Measurements from ENCODE around the gene C11orf86.
A peak's percentile ranks its signal among the peaks of the same experiment; 100 is the strongest.
"Not testable (repeated sequence)": the region's sequence is repeated elsewhere in the genome, so short reads cannot be mapped to it uniquely, and the experiment has no call there.

C11orf86 gene, protein sequence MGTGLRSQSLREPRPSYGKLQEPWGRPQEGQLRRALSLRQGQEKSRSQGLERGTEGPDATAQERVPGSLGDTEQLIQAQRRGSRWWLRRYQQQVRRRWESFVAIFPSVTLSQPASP

DNA sequence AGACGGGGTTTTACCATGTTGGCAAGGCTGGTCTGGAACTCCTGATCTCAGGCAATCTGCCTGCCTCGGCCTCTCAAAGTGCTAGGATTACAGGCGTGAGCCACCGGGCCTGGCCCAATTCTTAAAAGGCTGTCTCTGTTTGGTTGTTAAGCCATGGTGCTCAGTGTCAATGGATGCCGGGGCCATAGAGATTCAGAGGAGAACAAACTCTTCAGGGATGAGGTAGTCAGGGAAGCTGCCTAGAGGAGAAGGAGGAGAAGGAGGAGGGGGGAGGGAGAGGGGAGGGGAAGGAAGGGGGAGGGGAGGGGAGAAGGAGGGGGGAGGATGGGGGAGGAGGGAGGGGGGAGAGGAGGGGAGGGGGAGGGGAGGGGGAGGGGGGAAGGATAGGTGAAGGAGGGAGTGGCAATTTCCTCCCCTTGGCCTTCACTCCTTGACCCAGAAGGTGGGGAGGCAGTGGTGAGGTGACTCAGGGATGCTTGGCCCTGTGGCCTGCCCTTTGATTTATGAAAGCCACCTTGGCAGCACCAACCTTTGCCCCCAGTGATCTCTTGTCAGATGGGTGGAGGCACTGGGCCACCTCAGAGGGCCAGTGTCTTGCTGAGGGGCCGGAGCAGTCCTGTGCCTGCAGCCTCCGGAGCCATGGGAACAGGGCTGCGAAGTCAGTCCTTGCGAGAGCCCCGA, at the start of gene C11orf86:
C11orf86 (plus strand) TSS at position 581 of the 681 bp plus-strand sequence; CDS start at position 640, 59 bp downstream.
- DNase-seq = no peak

DNA sequence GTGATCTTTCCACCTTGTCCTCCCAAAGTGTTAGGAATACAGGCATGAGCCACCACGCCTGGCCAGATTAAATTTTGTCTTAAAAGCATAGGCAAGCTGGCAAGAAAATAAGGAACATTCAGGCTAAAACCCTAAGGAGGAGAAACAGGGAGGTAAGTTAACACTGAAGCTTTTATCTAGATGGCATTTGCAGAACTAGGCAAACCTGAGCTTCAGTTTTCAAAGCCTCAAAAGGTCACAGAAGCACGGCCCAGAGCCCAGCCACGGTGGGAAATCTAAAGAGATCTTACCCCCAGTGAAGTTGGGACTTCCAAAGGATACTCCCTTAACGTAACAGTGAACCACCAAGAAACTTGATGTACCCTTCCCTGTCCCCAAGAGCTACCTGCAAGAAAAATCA, 45.4 kb upstream of the C11orf86 start:
- DNase-seq = no peak

DNA sequence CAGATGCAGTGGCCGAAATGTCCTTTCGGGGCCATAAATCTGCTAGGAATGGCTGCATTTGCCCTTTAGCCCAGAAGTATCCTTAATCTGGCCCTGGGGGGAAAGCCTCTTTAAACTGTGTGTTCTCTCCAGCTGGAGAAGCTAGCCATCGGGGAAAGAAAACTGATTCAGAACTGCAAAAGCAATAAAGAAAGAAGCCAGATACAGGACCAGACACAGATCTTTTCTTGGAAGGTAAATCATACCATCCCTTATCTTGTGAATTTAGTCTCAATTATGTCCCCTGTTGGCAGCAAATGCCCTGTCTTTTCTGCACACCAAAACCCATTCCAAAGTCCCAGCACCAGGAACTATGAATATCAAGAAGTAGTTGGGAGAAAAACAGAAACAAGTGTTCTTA, 42.6 kb upstream of the C11orf86 start:
- no peak for DNase-seq

DNA sequence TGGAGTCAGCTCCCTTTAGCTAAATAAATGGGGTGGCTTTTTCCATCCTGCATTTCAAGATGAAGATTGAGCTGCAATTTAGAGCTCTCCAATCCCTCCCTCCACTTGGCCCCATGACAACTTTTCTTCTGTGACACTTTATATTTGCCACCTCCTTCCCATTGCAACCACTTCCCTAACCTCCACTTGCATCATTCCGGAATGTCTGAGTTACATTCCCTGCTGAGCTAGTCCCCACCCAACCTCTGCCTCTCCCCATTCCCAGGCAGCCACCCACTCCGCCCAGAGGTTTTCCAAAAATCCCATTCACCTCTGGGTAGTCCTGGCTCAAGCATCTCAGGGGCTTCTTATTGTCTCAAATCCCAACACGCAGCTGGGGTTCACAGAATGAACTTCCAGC, 41.6 kb upstream of the C11orf86 start:
- no peak for DNase-seq

DNA sequence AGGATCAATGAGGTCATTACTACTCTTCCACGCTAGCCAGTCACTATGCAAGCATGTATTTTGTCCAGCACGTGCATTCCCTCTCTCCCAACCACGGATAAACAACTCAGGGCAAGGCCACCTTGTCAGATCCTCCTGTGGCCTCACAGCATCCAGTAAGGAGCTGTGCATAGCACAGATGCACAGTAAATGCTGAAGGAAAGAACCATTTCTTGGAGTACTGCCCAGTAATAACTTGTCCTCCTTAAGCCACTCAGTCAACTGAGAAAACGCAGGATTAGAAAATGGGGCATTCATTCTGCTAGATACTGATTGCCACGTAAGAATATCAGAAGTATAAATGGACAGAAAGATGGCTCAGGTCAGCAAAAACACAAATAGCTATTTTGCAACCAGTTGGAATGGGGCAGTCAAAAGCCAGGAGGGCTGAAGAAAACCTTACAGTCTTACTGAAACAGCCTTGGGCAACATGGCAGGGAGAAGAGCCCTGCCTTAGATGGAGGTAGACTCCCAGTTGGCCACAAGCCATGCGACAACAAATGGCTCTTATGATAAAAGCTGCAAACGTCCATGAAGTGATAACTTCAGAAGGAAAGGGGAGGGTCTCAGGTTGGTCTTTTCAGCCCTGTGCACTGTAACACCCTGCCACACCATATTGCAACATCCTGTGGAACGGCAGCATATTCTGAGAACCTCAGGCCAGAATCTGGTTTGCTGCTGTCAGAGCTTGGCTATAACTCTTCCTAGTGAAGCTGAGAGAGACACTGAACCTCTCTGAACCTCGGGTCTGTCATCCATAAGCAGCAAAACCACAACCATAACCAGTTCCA, 39.9 kb upstream of the C11orf86 start:
- DNase-seq = no peak

DNA sequence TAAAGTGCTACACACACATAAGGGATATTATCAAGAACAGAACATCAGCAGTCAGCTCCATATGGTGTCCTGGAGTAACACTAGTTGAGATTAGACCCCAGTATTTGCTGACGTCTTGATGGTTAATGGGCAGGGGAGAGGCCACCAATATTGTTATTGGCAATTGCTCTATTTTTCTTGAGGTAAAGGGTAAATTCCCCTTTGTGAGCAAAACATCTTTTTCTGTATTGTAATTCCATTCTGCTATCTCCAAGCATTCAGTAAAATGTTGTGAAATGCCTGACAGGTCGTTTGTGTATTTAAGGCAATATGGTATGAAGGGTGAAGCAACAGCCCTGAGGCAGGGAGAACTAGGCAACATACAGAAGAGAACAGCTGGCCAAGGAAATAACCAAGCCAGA, 38.8 kb upstream of the C11orf86 start:
- DNase-seq = no peak

DNA sequence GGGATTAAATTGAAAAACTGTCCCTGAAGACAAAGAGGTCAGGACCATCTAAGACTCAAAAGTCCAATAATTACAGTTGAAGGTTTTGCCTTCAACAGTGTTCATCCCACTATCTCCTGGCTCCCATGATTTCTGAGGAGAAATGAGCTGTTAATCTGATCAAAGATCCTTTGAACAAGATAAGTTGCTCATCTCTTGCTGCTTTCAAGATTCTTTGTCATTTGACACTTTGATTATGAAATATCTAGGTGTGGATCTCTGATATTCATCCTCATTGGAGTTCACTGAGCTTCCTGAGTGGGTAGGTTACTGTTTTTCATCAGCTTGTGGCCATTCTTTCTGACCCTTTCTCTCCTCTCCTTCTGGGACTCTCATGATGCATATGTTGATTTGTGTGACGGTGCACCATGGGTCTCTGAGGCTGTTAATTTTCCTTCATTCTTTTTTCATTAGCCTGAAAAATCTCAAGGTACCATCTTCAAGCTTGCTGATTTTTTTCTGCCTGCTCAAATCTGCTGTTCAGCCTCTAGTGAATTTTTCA, 37.8 kb upstream of the C11orf86 start:
- no peak for DNase-seq

DNA sequence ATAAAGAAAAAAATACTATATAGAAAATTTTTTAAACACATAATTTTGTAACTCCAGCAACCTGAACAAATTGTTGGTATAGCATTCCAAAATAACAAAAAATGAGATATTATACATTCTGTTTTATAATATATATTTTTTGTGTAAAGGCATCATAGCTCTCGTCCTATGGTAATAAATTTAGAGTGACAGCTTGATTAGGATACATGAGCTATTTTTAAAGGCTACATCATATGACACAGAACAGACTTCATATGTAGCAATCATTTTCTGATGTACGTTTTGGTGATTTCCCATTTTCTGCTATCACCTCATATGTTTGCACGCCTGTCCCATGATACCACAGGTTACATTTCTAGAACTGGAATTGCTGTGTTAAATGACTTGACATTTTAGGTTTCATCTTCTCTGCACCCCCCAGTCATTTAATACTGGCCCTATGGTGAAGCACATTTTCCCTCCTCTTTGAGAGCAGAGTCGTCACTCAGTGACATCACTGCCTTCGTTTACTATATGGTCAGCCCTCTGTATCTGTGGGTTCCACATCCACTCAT, 36.4 kb upstream of the C11orf86 start:
- no peak for DNase-seq

DNA sequence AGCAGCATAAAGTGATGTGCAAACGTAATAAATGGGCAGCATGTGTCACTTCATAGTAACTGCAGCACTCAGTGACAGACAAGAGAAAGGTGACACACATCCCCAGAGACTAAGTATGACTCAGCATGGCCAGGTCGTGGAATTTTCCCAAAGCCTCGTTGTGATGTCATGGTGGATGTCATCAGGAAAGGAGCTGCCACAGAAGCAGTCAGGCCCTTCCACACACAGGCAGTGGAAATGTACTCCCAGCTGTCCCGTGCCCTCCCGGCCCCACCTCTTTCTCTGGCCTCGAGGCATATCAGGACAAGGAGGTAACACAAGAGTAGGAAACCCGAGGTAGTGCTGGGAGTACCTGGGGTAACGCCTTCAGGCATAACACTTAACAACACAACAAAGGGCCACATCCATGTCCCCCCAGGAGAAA, 25.0 kb upstream of the C11orf86 start:
- DNase-seq = peak; percentile 33

DNA sequence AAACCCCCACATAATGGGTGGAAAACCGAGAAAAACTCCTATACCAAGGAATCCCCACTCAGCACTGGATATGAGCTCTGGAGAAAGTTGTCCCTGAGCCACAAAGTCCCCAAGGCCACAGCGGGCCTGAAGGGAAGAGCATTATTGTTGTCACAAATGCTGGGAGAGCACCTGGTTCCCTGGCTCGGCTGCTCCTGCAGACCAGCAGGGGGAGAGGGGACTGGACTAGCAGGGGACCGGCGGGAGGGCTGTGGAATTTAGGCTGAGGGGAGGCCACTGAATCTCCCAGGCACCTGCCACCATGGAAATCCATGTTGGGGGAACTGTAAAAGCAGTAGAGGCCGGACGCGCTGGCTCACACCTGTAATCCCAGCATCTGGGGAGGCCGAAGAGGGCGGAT, 24.0 kb upstream of the C11orf86 start:
- DNase-seq = no peak

DNA sequence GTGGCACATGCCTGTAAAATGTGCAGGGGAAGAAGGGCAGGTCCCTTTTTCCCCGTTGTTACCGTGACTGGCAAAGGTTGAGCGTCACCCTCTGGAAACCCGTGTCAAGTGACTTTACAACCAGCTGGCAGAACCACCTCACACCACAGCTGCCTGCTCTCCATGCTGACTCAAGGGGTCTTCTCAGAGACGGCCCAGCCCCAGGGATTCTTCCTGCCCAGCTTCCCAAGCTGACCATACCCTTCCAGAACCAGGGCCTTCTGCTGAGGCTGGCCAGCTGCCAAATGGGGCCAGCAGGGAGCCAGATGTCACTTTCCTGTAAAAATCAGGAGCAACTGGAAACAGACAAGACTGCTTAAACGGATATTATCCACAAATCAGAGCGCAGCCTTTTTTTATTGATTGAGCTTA, 23.2 kb upstream of the C11orf86 start:
- DNase-seq = peak; percentile 49

DNA sequence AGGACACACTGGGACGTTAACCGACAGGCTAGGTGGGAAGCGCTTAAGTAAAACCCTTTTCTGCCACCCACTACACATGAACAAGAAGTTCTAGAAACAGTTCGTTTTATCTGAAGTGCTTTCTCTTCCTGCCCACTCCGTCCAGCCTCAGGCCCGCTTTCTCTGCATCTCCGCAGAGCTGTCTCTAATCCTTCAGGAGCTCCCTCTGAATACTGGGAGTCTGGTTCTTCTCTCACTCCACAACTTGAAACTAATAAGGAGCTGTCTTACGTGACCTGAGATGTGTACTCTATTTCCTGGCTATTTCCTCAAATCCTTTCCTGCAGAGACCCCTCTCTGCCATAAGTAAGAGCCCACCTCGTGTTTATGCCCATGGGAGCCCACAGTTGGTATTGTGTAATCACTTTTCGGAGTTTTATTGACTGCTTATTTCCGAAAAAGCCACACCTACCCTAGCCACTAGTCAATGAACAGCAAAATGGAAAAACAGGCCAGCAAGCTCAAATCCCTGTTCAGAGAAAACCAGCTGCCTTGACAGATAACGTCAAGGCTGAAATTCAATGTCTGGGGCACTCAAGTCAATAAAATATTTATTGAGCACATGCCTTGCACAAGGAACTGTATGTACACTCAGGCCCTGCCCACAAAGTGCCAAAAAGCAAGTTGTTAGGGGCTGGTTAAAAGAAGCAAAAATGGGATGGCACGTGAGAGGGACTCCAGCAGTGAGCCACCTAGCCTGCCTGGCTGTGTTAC, 21.8 kb upstream of the C11orf86 start:
- DNase-seq = no peak

DNA sequence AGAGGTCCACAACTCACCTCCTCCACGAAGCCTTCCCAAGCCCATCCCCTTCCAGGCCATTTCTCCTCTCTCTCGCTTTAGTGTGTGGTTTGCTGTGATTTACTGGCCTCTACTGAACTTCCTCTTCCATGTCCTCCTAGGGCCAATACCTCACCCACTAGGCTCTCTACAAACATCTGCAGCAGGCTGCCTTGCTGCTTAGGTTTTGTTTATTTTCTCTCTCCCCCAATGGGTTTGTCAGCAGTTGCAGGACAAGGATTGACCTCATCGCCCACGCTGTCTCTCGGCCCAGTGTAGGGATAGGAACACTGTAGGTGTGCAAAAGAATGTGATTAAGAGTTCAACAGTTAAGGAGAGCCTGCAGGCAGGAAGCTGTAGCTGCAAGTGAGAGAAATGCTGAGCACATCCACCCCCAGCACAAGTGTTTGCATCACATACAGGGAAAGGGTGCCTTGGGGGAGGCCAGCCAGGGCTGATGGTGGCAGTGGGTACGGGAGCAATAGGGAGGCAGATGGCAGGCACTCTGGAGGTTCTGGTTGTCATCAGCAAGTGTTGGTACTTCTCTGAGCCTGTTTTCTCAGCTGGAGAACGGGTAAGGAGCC, 18.3 kb upstream of the C11orf86 start:
- no peak for DNase-seq

DNA sequence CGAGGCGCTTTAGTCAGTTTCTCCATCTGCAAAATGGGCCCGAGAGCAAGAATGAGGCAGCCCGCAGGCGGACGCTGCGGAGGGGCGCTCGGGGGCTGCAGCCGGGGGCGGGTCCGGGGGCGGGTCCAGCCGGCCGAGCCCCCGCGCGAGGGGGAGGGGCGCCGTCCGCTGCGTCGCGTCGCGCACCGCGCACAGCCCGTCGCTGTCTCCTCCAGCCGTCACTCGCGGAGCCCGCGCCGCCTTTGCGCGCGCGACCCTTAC, 17.2 kb upstream of the C11orf86 start:
- peak; percentile 76 for DNase-seq

DNA sequence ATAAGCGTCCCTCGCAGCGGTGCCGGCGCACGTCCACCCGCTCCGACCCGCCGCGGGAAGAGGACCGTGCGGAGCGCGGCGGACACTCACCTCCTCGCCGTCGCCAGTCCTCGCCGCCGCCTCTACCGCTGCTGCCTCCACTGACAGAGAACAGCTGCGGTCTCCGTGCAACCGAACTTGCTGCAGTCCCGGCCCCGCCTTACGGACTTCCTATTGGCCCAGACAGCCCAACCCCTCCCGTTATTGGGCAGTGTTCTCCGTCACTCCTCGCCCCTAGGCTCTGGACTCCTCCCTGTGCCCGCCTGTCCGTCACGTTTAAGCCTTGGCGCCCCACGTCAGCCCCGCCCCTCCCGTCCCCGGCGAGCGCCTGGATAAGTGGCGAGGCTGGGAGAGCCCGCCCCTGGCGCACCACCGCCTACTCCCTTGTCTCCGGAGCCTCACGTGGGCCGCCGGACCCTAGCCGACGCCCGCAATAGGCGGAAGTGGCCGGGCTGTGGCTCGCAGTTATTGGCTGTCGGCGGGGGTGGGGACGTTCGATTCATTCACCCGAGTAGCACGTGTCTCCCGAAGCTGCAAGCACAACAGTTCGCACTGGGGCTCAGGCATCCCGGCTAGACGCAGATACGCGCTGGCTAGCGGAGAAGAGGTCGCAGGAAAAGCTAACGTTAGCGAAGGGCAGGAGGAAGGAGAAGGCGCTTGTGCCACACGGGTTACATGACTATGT, 16.7 kb upstream of the C11orf86 start, which contains the start of gene PC:
PC (minus strand) TSS at position 152 of the 724 bp plus-strand sequence. CDS start 86,224 bp downstream, outside the sequence.
- peak; percentile 99 for DNase-seq

DNA sequence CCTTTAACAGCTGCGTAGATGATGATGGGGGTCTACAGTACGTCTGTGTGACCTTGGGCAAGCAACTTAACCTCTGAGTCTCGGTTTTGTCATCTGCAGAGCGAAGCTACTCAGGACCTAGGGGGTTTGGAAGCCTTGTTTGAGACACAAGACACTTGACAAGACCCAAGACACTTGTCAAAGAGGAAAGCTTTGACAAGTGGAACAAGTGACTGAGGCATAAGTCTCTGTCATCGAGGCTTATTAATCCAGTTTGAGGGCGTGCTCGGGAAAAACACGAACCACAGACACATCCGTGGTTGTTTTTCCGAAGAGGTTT, 16.2 kb upstream of the C11orf86 start:
- no peak for DNase-seq

DNA sequence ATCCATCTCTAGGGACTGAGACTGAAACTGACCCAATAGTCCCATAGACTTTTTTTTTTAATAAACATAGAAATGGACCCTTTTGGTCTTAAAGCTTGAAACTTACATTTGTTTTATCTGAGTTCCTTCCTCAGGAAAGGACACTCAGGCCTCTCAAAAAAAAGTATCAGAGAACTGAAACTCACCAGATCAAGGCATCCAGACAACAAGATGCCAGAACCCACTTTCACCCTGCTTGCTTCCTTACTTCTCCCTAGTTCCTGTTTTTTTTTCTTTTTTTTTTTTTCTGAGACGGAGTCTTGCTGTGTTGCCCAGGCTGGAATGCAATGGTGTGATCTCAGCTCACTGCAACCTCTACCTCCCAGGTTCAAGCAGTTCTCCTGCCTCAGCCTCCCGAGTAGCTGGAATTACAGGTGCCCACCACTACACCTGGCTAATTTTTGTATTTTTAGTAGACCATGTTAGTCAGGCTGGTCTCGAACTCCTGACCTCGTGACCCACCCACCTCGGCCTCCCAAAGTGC, 13.4 kb upstream of the C11orf86 start:
- DNase-seq = not testable (repeated sequence)

DNA sequence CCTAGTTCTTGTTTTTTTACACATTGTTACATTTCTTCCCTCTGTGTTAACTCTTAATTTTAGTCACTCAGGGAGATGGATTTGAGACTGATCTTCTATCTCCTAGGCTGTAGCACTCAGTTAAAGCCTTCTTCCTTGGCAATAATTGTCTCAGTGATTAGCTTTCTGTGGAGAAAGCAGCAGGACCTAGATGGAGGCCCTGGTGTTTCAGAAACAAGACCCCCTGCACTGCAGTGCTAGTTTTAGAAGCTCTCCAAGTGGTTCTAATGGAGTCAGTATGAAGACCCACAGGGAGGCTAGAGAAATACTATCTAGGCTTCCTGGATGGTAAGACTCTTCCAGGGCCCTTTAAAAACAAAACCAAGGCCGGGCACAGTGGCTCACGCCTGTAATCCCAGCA, 12.9 kb upstream of the C11orf86 start:
- no peak for DNase-seq

DNA sequence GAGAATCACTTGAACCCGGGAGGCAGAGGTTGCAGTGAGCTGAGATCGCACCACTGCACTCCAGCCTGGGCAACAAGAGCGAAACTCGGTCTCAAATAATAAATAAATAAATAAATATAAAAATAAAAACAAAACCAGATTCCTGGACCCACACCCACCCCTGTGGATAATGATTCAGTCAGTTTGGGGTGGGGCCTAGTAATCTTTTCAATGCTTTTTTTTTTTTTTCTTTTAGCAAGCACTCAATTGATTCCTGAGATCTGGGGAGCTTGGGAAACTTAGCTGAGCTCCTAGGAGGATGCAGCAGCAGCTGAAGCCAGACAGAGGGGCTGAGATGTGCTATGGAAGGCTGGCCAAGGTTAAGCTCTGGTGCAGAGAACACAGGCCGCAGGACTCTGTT, 12.3 kb upstream of the C11orf86 start:
- no peak for DNase-seq

DNA sequence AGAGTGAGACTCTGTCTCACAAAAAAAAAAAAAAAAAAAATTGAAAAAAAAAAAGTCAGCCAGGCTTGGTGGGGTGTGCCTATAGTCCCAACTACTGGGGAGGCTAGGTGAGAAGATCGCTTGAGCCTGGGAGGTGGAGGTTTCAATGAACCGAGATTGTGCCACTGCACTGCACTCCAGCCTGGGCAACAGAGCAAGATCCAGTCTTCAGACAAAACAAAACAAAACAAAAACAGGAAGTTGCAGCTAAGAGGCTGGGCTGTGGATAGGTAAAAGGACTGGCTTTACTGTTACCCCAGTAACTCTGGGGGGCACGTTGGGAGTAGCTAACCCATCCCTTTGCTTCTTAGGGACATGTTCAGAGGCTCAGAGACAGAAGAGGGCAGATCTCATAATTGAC, 10.6 kb upstream of the C11orf86 start:
- no peak for DNase-seq

DNA sequence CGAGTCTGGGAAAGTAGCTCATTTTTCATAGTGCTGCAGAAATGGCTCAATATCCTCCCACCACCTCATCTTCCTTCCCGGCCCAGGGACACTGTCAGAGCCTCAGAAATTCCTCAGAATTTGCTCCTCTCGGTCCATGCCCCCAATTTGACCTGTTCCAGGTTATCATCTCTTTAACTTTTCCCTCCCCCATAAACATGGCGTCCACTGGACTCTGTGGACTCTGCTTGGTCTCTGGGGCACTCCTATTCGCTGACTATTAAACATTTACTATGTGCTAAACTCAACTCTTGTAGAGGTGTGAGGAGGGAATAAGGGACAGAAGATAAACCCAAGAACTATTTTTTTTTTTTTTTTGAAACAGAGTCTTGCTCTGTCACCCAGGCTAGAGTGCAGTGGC, 8.8 kb upstream of the C11orf86 start:
- DNase-seq = no peak
